ENCODE results near the gene MBD2.
A peak's percentile ranks its signal among the peaks of the same experiment; 100 is the strongest.
"Not testable (repeated sequence)": the region's sequence is repeated elsewhere in the genome, so short reads cannot be mapped to it uniquely, and the experiment has no call there.

Gene MBD2, protein sequence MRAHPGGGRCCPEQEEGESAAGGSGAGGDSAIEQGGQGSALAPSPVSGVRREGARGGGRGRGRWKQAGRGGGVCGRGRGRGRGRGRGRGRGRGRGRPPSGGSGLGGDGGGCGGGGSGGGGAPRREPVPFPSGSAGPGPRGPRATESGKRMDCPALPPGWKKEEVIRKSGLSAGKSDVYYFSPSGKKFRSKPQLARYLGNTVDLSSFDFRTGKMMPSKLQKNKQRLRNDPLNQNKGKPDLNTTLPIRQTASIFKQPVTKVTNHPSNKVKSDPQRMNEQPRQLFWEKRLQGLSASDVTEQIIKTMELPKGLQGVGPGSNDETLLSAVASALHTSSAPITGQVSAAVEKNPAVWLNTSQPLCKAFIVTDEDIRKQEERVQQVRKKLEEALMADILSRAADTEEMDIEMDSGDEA

DNA sequence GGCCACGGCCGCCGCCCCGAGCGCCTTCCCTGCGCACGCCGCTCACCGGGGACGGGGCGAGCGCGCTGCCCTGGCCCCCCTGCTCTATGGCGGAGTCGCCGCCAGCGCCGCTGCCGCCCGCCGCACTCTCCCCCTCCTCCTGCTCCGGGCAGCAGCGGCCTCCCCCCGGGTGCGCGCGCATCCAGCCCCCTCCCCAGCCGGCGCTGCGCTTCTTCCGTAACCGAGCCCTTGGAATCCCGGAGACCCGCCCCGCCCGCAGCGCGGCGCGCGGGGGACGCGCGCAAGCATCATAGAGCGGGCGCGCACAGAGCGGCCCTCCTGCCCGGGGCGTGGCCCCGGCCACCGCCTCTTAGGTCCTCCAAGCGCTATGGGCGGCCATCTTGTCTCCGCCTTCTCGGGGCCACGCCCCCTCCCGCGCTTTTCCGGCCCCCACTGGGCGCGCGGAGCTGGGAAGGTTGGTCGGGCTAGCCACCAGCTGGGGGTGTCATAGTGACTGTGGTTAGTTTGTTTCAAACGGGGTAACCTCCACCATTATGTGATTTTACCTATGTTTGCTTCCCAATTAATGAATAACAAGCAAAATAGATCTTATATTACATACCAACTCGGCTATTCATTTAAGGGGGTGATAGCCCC is at the start of gene MBD2:
MBD2 (minus strand) TSS at position 291 of the 636 bp plus-strand sequence; CDS start at position 181, 110 bp downstream.
- DNase-seq, result peak; percentile 90

DNA sequence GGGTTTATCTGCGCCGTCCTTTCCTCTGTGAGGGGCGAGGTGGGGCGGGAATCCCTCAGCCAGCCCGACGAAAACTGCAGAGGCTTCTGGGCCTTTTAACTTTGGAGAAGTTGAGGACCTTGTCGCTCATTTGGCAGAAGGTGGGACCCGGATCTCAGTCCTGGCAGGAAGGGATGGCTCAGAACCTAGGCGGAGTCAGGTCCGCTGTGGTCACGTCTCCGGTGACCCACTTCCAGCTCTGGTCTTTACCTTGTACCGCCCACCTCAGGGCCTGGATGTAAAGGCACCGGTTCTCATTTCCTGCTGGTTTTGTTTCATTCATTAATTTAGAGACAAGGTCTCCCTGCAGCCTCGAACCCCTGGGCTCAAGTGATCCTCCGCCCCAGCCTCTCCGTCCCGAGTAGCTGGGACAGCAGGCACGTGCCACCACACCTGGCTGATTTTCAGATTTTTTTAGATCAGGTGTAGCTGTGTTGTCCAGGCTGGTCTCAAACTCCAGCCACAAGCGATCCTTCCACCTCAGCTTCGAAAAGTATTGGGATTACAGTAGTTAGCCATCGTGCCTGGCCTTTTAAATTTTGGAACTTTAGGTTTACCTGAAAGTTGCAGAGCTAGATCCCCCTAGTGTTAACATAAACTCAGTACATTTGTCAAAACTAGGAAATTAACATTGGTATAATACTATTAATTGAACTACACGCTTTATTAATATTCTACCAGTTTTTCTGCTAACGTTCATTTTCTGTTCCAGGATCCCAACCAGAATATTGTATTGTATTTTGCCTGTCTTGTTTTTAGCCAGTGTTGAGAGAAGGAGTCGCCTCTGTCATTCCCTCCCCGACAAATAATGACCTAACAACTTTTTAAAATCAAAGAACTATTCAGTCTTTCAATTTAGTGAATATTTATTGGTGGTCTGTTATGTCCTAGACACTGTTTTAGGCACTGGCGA is 45.7 kb upstream of the MBD2 start:
- DNase-seq, result no peak

DNA sequence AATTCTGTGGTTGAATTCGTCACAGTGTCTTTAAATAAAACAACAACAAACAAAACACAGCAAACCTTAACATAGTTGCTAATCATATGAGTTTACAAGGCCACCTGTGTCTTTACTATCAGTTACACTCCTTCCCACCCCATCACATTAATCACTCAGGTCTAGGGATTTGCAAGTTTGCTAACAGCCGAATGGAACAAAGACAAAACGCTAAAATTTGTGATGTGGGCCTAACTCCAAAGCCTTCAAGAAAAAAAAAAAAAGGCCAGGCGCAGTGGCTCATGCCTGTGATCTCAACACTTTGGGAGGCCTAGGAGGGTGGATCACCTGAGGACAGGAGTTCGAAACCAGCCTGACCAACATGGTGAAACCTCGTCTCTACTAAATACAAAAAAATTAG is 44.3 kb upstream of the MBD2 start:
- DNase-seq, result no peak

DNA sequence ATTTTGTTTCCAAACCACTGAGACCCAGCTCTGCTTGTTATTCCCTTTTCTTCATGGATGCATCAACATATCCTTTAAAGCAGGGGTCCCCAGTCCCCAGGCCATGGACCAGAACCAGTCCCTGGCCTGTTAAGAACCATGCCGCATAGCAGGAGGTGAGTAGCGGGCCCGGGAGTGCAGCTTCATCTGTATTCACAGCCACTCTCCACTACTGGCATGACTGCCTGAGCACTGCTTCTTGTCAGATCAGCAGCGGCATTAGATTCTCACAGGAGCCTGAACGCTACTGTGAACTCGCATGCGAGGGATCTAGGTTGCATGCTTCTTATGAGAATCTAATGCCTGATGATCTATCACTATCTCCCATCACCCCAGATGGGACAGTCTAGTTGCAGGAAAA is 43.2 kb upstream of the MBD2 start:
- DNase-seq, result no peak

DNA sequence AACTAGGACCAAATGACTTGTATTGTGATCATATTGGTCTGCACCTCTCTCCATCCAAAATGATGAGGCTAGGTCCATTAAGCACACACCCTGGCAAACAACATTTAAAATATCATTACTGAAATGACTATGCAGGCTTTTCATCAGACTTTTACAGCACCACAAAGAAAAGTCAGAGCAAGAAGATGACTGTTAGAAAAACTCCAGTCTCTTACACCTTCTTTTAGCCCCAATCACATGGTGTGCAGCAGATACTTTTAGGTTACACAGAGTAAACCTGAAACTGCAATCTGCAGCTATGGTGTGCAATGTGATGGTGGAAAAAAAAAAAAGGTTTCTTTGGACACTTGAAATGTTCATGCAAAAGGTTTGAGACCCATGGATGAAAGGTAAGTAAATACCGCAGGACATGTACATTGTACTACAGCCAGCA is 39.5 kb upstream of the MBD2 start:
- DNase-seq, result no peak

DNA sequence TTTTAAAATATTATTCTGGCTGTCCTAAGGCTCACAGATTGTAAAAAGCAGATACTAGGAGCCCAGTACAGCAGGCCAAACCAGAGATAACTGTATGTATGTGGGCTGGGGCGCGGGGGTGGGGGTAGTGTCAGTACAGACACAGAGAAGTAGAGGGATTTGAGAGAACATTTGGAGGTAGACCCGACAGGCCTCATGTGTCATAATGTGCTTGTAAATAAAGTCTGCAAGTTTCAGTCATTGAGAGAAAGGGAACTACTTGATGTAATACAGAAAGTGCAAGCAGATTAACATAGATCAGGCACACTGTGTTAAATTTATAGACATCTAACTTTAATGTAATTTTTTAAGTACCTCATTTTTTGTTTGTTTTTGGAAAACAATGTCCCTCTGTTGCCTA is 37.4 kb upstream of the MBD2 start:
- no peak for DNase-seq

DNA sequence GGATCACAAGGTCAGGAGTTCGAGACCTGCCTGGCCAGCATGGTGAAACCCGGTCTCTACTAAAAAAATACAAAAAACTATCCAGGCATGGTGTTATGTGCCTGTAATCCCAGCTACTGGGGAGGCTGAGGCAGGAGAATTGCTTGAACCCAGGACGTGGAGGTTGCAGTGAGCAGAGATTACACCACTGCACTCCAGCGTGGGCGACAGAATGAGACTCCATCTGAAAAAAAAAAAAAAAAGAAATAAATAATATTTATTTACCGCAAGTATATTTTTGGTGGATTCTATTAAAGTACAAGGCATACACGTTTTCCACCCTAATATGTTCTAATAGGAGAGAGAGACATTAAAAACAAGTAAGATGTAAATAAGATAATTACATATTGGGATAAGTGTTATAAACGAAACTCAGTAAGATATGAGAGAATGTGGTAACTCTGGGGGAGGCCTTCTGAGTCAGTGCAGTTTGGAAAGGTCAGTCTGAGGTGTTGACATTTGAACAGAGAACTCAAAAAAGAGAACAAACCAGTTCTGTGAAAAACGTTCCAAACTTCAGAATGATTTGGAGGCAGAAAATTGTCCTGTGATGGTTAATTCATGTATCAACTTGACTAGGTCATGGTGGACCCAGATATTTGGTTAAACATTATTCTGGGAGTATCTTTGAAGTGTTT is 36.1 kb upstream of the MBD2 start:
- no peak for DNase-seq

DNA sequence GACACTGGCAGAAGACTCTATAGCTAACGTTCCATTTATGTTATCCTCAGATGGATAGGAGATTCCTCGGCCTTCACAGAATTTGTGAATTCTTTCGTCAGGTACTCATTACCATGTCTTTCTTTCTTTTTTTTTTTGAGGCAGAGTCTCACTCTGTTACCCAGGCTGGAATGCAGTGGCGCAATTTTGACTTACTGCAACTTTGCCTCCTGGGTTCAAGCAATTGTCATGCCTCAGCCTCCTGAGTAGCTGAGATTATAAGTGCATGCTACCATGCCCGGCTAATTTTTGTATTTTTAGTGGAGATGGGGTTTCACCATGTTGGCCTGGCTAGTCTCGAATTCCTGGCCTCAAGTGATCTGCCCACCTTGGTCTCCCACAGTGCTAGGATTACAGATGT is 33.3 kb upstream of the MBD2 start:
- DNase-seq, result not testable (repeated sequence)

DNA sequence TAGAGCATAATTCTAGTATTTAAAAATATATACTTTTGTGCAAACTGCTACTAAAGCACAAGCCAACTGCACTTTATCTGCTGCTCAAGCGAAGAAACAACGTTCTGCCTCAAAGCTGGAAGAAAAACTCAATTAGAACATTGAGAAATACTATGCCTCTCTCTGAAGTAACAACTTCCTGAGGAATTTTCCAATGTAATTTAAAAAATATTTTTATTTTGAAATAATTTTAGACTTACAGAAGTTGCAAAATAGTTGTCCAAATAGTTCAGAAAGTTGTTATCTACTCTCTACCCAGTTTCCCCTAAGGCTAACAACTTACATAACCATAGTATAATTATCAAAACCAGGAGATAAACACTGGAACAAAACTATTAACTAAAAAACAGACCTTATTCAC is 32.5 kb upstream of the MBD2 start:
- DNase-seq, result no peak

DNA sequence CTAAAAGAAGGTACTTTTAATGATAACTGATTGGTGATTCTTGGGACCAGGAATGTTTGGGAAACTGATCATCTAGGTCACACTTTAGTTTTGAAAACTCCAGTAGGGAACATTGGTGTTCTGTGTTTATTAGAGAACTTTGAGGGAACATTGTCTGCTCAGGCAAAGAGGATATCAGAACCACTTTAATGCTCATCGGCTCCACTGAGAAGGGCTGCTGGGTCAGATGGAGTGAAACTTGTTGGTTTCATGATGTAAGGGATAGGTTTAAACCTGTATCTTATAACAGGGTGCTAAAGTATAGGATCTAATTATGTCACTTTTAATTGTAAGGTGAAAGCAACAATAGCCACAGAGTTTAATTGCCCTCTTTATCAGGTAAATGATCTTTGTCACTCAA is 30.7 kb upstream of the MBD2 start:
- no peak for DNase-seq

DNA sequence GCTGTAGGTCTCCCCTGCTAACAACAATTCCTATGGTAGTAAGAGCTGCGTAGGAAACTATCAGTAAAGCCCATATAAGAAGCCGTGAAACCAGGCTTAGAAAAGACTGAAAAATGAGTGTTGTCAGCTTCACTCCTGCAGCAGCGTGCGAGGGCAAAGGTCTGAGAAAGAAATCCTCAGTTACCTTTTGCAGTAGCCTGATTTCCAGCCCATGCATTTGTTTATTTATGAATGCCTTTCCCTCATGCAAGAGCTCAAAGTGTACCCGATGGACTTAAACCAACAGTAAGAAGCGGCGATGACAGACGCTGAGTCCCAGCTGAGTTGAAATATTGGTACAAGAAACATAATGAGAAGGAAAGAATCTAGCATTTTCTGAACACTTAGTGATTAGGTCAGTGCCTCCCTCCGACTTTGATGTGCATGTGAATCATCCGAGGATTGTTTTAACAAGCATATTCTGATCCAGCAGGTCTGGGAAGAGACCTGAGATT is 29.8 kb upstream of the MBD2 start:
- no peak for DNase-seq

DNA sequence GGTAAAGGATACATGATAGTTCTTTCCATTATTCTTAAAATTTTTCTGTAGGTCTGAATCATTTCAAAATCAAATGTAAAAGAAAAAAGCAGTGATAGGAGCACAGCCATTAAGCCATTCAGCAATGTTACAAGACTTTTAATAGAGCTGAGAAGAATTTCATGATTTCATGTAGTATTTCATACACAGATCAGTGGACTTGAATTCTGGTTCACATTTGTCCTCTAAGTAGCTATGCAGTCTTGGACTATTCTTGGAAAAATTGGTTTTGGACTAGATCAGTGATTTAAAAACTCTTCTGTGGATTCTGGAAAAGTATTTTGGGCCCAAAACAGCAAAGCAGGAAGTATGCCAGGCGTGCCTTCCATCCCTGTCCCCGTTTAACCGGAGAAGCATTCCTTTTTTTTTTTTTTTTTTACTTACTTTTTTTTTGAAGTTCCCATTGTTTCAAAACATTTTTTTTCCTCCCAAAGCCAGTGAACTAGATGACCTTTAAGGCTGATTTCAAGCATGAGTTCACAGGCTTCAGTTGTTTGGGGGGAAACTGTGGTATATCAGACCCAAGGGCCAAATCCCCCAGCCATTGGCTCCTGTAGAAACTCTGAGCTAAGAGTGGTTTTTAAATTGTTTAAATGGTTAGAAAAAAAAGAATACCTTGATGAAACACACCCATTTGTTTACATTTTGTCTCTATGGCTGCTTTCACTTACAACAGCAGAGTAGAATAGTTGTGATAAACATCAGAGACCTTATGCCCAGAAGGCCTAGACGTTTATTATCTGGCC is 27.3 kb upstream of the MBD2 start:
- DNase-seq, result no peak

DNA sequence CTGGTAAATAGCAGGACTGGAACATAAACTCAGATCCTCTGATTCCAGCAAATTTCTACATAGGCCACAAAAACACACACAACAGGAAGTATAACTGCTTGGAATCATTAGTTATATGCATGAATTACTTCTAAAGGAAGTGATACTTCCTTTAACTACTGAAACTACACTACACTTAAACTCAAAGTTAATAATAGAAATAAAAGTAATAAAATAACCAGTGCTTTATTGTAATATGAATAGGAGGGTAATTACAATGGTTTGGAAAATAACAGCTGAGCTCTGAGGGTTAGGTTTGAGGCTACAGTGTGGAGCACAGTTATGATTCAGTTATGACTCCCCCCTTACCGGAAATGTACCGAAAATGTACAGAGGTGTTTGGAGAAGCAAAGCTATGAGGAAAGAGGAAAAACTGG is 26.4 kb upstream of the MBD2 start:
- DNase-seq, result no peak

DNA sequence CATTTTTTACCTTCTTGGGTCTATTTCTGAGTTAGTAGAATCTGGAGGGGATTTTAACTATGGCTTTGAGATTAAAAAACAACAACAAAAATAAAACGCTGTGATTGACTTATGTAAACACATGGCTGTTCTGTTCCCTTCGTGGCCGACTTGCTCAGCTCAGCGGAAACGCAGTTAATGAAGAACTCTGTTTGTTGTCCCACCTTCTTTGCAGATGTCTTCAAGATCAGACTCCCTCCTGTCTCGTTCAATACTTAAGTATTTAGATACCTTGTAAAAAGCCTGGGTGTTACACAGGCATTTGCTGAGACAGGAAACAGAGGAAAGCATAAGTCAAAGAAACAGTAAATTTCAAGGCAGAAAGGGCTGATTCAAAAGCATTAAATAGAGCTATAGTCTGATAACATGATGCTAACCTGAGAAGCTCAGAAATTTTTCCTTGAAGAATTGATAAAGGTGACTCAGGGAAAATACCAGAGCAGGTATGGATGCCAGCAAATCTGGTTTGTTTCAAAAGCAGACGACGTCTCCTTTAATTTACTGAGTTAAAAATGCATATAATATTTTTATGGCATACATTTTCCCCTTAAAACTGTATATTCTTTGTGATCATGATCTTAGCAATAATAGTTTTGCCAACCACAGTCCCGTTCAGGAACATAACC is 23.2 kb upstream of the MBD2 start:
- DNase-seq, result no peak

DNA sequence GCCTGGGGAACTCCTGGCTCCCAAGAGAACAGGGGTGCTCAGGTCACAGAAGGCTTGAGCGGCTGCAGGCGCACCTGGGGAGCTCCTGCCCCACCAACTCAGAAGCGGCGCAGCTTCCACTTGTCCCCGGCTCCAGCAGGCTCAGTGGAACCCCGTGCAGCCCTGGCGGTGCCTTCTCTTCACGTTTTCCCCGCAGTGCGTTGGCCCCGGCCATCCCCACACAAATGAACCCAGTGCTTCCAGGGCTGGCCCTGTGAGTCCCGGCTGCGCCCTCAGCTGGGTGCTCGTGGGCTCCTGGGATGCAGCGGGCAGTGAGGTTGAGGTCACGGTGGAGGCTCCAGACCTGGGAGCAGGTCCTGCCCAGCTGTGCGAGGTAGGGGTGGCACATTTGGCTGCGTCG is 17.9 kb upstream of the MBD2 start:
- no peak for DNase-seq

DNA sequence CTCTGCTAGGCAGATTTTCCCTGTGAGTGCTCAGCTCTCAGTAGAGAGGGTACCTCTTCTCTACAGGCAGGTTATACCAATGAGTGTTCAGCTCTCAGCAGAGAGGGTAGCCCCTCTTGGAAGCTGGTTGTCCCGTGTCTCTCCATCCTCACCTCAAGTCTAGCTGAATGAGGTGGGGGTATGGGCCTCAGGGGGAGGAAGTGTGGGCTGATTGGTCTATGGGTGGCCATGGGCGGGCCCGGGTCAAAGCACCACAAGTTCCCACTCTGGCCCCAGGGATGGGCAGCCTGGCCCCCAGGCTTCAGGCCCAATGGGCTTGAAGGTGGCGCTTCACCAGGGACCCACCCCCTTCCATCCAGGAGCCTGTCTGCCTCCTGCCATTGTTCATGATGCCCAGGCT is 17.0 kb upstream of the MBD2 start:
- DNase-seq, result no peak

DNA sequence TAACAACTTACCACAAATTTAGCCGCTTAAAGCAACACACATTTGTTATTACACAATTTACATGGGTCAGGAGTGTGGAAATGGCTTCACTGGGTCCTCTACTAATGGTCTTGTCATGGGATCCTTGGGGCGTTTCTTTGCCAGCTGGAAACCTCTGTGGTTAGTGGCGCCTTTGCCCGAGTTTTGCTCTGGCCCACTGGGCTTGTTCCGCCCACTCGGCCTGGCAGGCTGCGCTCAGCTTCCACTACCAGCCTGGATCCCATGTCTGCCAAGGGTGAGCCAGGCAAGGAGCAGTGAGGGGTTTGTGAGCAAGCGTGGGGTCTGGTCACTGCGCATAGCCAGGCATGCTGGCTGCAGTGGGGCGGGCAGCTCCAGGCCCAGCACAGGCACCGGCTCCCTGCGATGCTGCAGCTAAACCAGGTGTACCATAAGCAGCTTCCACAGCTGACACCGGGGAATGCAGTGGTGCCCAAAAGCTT is 16.2 kb upstream of the MBD2 start:
- no peak for DNase-seq

DNA sequence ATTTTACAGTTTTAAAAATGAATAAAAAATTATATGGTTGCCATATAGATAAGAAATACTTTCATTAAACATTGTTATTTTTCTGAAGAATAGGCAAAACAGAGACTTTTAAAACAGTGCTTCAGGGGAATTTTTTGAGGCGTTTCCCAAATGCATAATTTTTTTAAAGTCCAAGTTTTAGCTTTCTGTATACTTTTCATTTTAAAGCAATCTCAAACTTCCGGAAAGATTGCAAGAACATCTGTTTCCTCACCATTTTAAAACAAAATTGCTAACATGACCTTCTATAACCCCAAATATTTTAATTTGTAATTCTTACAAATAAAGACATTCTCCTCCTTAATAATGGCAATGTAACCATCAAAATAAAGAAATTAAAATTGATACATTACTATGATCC is 15.1 kb upstream of the MBD2 start:
- DNase-seq, result no peak

DNA sequence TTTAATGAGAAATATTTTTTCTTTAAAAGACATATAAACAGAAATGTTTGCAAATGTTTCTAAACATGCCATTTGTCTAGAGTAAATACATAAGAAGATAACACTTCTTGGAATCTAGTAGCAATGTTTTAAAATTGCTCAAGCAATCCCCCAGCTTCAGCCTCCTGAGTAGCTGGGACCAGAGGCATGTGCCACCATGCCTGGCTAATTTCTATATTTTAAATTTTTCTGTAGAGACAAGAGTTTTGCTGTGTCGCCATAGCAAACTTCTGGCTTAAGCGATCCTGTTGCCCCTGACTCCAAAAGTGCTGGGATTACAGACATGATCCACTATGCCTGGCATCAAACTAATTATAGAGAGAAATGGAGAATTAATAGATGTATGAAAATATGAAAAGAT is 14.6 kb upstream of the MBD2 start:
- no peak for DNase-seq

DNA sequence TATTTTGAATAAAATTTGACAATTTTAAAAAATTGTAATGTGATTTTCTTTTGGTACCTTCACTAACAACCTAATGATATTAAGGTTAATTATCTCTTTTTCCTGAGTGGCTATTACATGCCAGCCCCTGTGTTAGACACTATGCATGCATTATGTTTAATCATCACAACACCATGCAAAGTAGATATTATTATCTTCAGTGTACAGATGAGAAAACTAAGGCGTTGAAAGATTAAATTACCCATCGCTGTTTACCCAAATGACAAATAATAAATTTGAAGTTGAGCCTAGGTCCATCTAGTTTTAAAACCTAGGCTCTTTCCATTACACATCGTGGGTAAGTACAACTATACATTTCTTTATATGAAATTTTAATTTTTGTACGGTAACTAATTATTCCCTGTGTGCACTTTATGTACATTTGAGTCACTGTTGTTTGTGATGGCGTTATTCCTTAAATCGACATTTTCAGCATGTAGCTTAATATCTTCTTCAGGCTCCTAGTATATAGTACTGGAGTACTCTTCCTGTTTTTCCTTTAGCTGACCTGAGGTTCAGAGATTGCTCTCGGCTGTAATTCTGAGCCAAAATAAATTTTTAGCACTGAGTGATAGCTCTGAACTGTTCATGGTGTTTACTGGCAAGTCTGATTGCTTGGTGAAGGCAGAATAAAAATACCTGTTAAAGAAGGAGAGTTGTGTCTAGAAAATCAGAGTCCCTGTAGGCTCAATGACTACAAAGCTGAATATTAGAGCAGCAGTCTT is 13.9 kb upstream of the MBD2 start:
- no peak for DNase-seq

Measured in NCI-H446 treated with DMSO at 0.1 percent for 48 hours (cell line).